Calu3 (cell line): ENCODE measurements around the gene LGALS3. TPM values are rescaled to one million over a fixed set of nuclear protein-coding genes. Genes with fewer than 3 reads are reported as not detected.

ENCODE experiments used
- BruUV-seq: library from RNA; stranded (reverse); fragments of 400-500 nt; replicated peaks from 2 replicates; lab custom pipeline; 2021; lab: Mats Ljungman, UMichigan
- CTCF ChIA-PET: fragments of 300-600 bp; sonication (Branson Sonifier 250); formaldehyde crosslinking; loops from one replicate; lab custom pipeline; 2022; ENCODE audit warnings: antibody characterized with exemption; lab: Charles Lee
- DNase-seq: peaks from one replicate; pipeline ENCODE4 v3.0.0; 2022
- H3K27ac Mint-ChIP-seq: one replicate; pipeline ENCODE4 v1.8.0; 2022; ENCODE audit warnings: mixed read lengths; ENCODE audit not compliant: unreplicated experiment
- H3K27me3 Mint-ChIP-seq: one replicate; pipeline ENCODE4 v1.8.0; 2022; ENCODE audit warnings: mixed read lengths; ENCODE audit not compliant: unreplicated experiment
- H3K36me3 Mint-ChIP-seq: one replicate; pipeline ENCODE4 v1.8.0; 2022; ENCODE audit warnings: mild to moderate bottlenecking, moderate library complexity, mixed read lengths; ENCODE audit not compliant: insufficient read depth, unreplicated experiment
- H3K4me1 Mint-ChIP-seq: one replicate; pipeline ENCODE4 v1.8.0; 2022; ENCODE audit warnings: mild to moderate bottlenecking, low read depth, mixed read lengths; ENCODE audit not compliant: unreplicated experiment
- H3K4me3 Mint-ChIP-seq: one replicate; pipeline ENCODE4 v1.8.0; 2022; ENCODE audit warnings: mild to moderate bottlenecking, low read depth, moderate library complexity, mixed read lengths; ENCODE audit not compliant: unreplicated experiment
- H3K9me3 Mint-ChIP-seq: one replicate; pipeline ENCODE4 v1.8.0; 2022; ENCODE audit warnings: low read depth, mixed read lengths; ENCODE audit not compliant: unreplicated experiment
- CTCF ChIP-seq: fragments of 200-600 bp; IDR thresholded peaks from one replicate; pipeline ENCODE4 v1.8.0; 2022; ENCODE audit warnings: antibody characterized with exemption; ENCODE audit not compliant: unreplicated experiment
- intact Hi-C: fragments of 100-400 bp; cut with micrococcal nuclease; formaldehyde crosslinking; loops from one replicate; pipeline ENCODE4 v1.10.0; 2022; ENCODE audit not compliant: unreplicated experiment
- total RNA-seq: library from RNA; stranded (reverse); gene quantifications from 2 replicates; pipeline ENCODE4 v1.2.3, GENCODE V29; 2022

LGALS3 gene
- total RNA-seq, 1 experiment from 2014 or later: 429 TPM

DNA sequence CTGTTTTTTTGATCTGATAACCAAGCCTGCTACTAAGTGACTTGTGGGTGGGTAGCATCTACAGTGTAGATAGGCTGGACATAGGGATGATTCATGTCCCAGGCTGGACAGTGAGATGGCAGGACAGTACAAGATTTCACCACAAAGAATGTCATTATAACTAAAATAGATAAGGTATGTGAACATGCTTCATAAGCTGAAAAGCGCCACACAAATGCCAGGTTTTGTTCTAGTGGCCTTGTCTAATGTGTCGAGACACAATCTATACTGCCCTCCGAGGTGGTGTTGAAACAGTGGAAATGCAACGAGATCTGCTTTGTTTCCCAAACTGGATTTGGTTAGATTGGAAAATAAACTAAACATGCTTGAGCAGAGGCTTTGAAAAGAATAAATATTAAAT, 4.4 kb downstream of the LGALS3 start:
- Mint-ChIP-seq H3K27me3 (no peaks in the 10 kb centered on the region), H3K36me3 (peaks cover 97% of the 10 kb centered on the region), H3K27ac (no peak overlapping the region), H3K4me1 (peaks cover 35% of the 10 kb centered on the region), H3K9me3 (no peaks in the 10 kb centered on the region), H3K4me3 (peak overlapping the region; percentile 80)
- TF ChIP-seq CTCF: no peak
- CTCF ChIA-PET: interaction anchor here (0.6 to 1.9 kb wide), 4 partner anchors 31 to 82 kb away, joined by 4 to 7 read pairs (median 6); partner anchors contain the start of gene MAPK1IP1L
- BruUV-seq: no TSS peak
- intact Hi-C loops: loop anchor here (1.0 kb wide), 1 partner anchor 44 kb away; no protein-coding TSS in a partner anchor
- DNase-seq: no peak

DNA sequence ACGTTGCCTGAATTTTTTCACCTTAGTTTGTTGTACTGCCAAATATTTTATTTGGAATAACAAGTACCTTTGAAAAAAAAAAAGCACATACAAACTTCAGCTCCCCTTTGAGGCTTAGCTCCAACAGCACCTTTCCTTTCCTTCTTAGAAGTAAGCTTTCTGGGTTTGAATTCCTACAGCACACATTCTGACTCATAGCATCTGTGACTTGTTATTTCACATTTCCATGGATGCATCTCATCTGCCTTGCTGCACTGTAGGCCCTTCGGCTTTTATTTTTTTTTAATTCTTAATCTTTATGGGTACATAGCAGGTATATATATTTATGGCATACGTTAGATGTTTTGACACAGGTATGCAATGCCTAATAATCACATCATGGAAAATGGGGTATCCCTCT, 7.2 kb downstream of the LGALS3 start:
- no peak for DNase-seq
- Mint-ChIP-seq H3K27ac (peak overlapping the region; percentile 39), H3K36me3 (peaks cover 97% of the 10 kb centered on the region), H3K4me3 (peak overlapping the region; percentile 64), H3K4me1 (peaks cover 52% of the 10 kb centered on the region), H3K27me3 (no peaks in the 10 kb centered on the region), H3K9me3 (no peaks in the 10 kb centered on the region)
- CTCF ChIA-PET: interaction anchor here (0.6 kb wide), 2 partner anchors 16 to 68 kb away, joined by 3 read pairs; no protein-coding TSS in a partner anchor
- no TSS peak for BruUV-seq
- TF ChIP-seq CTCF: no peak
- intact Hi-C loops: no loop called here

DNA sequence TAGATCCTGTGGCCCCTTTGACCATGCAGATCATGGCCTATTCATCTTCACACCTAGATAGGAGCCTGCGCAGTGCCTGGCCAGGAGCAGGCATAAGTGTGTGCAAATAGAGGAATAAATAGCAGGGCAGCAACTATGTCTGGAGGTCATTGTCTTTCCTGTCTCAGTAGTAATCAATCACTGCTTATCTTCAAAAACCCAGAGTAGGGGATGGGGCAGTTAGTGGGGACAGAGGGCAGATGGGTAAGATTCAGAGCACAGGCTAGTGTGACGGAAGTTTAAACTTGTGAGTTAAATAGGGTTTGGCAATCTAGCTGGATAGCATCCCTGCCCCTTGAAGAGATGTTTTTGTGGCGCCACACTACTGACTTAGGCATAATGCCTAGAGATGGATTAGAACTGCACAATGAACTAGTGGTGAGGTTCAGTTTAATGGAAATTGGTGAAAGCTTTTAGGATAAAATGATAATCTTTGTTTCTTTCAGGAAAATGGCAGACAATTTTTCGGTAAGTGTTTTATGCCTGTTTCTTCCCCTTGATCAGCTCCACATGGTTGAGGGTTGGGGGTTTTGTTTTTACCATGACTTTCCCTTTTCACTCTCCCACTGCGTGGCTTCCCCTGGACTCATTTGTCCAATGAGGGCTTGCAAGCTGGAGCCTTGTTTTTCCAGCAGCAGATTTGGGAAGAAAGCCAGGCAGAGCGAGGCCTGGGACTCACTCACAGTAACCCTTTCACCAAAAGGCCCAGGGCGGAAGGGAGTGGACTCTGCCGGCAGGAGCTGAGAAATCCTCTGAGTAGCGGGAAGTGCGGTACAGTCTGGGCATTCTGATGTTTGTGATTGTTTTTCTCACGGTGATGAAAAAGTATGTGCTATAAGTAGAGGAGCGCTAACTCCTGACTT, 8.1 kb downstream of the LGALS3 start:
- Mint-ChIP-seq H3K4me1 (peaks cover 48% of the 10 kb centered on the region), H3K4me3 (peak overlapping the region; percentile 64), H3K9me3 (no peaks in the 10 kb centered on the region), H3K36me3 (peaks cover 95% of the 10 kb centered on the region), H3K27ac (peak overlapping the region; percentile 61), H3K27me3 (no peaks in the 10 kb centered on the region)
- peak; percentile 38 for DNase-seq
- no TSS peak for BruUV-seq
- intact Hi-C loops: loop anchor here (1.0 kb wide), 1 partner anchor 48 kb away; no protein-coding TSS in a partner anchor
- CTCF ChIA-PET: interaction anchor here (0.7 to 2.2 kb wide), 5 partner anchors 24 to 86 kb away, joined by 3 to 8 read pairs (median 5); no protein-coding TSS in a partner anchor
- no peak for TF ChIP-seq CTCF

DNA sequence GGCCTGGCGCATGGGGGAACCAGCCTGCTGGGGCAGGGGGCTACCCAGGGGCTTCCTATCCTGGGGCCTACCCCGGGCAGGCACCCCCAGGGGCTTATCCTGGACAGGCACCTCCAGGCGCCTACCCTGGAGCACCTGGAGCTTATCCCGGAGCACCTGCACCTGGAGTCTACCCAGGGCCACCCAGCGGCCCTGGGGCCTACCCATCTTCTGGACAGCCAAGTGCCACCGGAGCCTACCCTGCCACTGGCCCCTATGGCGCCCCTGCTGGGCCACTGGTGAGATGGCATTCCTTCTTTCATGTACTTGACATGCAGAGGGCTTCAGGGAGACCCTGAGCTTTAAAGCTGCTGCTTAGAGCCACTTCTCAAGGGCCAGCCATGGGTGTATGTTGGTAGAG, 9.0 kb downstream of the LGALS3 start:
- CTCF ChIA-PET: interaction anchor here (1.3 to 2.2 kb wide), 4 partner anchors 23 to 61 kb away, joined by 5 to 8 read pairs (median 5); no protein-coding TSS in a partner anchor
- DNase-seq: peak; percentile 62
- H3K36me3 Mint-ChIP-seq: peaks cover 91% of the 10 kb centered on the region
- no peaks in the 10 kb centered on the region for H3K9me3 Mint-ChIP-seq
- intact Hi-C loops: no loop called here
- peak overlapping the region; percentile 64 for H3K4me3 Mint-ChIP-seq
- no peaks in the 10 kb centered on the region for H3K27me3 Mint-ChIP-seq
- peak; percentile 22 for TF ChIP-seq CTCF
- BruUV-seq: no TSS peak
- H3K27ac Mint-ChIP-seq: no peak overlapping the region
- peaks cover 48% of the 10 kb centered on the region for H3K4me1 Mint-ChIP-seq
